IgD-negative memory B cell (primary cell): ENCODE results near the gene COLEC12. TPM values are rescaled to one million over a fixed set of nuclear protein-coding genes. Genes with fewer than 3 reads are reported as not detected.

Experiments used
- H3K27ac Mint-ChIP-seq, 3 donors: one replicate each; pipeline ENCODE4 v1.8.0; 2020 to 2022; ENCODE audit warnings: mild to moderate bottlenecking in 3 of 3, mixed read lengths in 3 of 3, moderate library complexity in 1 of 3
- H3K27me3 Mint-ChIP-seq: one replicate; pipeline ENCODE4 v1.8.0; 2021; ENCODE audit warnings: mixed read lengths
- H3K36me3 Mint-ChIP-seq: one replicate; pipeline ENCODE4 v1.8.0; 2020; ENCODE audit warnings: mild to moderate bottlenecking, mixed read lengths
- H3K4me1 Mint-ChIP-seq, 3 donors: one replicate each; pipeline ENCODE4 v1.8.0; 2020 to 2022; ENCODE audit warnings: mixed read lengths in 3 of 3, mild to moderate bottlenecking in 1 of 3
- H3K4me3 Mint-ChIP-seq, 4 donors: one replicate each; pipeline ENCODE4 v1.8.0; 2020 to 2022; ENCODE audit warnings: mild to moderate bottlenecking in 4 of 4, mixed read lengths in 4 of 4, moderate library complexity in 3 of 4
- H3K9me3 Mint-ChIP-seq, 3 donors: one replicate each; pipeline ENCODE4 v1.8.0; 2020 to 2021; ENCODE audit warnings: mixed read lengths in 3 of 3, mild to moderate bottlenecking in 1 of 3
- polyA plus RNA-seq: library from polyadenylated mRNA; unstranded; fragments of 300-500 nt; fragmentation: Illumina TruSeq; gene quantifications from one replicate; pipeline ENCODE4 v1.2.3, GENCODE V29; 2021

Gene COLEC12
- polyA plus RNA-seq, 1 donor from 2014 or later, result not detected

- Mint-ChIP-seq H3K27ac (no peak overlapping the region), H3K9me3 (peaks cover 0 to 2% (median 0%) of the 10 kb centered on the region in 3 donors), H3K4me1 (no peaks in the 10 kb centered on the region), H3K27me3 (peaks cover 3% of the 10 kb centered on the region), H3K4me3 (no peak overlapping the region), H3K36me3 (no peaks in the 10 kb centered on the region)
These were observed 110.7 kb downstream of the COLEC12 start for GRCh38 chr18:389658-390357.

- H3K4me3 Mint-ChIP-seq, result no peak overlapping the region
- H3K27me3 Mint-ChIP-seq, result peaks cover 5% of the 10 kb centered on the region
- peaks cover 3% of the 10 kb centered on the region for H3K36me3 Mint-ChIP-seq
- peaks cover 0 to 6% (median 2%) of the 10 kb centered on the region in 3 donors for H3K9me3 Mint-ChIP-seq
- H3K27ac Mint-ChIP-seq, result no peak overlapping the region
- no peaks in the 10 kb centered on the region for H3K4me1 Mint-ChIP-seq
These were observed 112.3 kb downstream of the COLEC12 start for GRCh38 chr18:388200-388599.

GRCh38 chr18:386994-387393, 113.5 kb downstream of the COLEC12 start:
- no peak overlapping the region for H3K27ac Mint-ChIP-seq
- H3K4me3 Mint-ChIP-seq, result no peak overlapping the region
- peaks cover 0 to 7% (median 2%) of the 10 kb centered on the region in 3 donors for H3K9me3 Mint-ChIP-seq
- H3K4me1 Mint-ChIP-seq, result no peaks in the 10 kb centered on the region
- peaks cover 5% of the 10 kb centered on the region for H3K27me3 Mint-ChIP-seq
- peaks cover 3% of the 10 kb centered on the region for H3K36me3 Mint-ChIP-seq

- H3K27me3 Mint-ChIP-seq, result peaks cover 7% of the 10 kb centered on the region
- peaks cover 3% of the 10 kb centered on the region for H3K36me3 Mint-ChIP-seq
- H3K27ac Mint-ChIP-seq, result no peak overlapping the region
- H3K4me3 Mint-ChIP-seq, result no peak overlapping the region
- no peaks in the 10 kb centered on the region for H3K4me1 Mint-ChIP-seq
- peaks cover 0 to 7% (median 2%) of the 10 kb centered on the region in 3 donors for H3K9me3 Mint-ChIP-seq
These were observed 115.6 kb downstream of the COLEC12 start for GRCh38 chr18:384897-385296.

- H3K4me1 Mint-ChIP-seq, result no peaks in the 10 kb centered on the region
- H3K36me3 Mint-ChIP-seq, result peaks cover 3% of the 10 kb centered on the region
- no peak overlapping the region for H3K4me3 Mint-ChIP-seq
- H3K27me3 Mint-ChIP-seq, result peaks cover 4% of the 10 kb centered on the region
- H3K27ac Mint-ChIP-seq, result no peak overlapping the region
- peaks cover 0 to 7% (median 2%) of the 10 kb centered on the region in 3 donors for H3K9me3 Mint-ChIP-seq
These were observed 117.4 kb downstream of the COLEC12 start for GRCh38 chr18:383135-383534.

- no peak overlapping the region for H3K27ac Mint-ChIP-seq
- H3K4me1 Mint-ChIP-seq, result no peaks in the 10 kb centered on the region
- peaks cover 0 to 7% (median 2%) of the 10 kb centered on the region in 3 donors for H3K9me3 Mint-ChIP-seq
- H3K27me3 Mint-ChIP-seq, result peaks cover 4% of the 10 kb centered on the region
- H3K36me3 Mint-ChIP-seq, result peaks cover 3% of the 10 kb centered on the region
- no peak overlapping the region for H3K4me3 Mint-ChIP-seq
These were observed 118.0 kb downstream of the COLEC12 start for GRCh38 chr18:382423-382984.

- no peak overlapping the region for H3K27ac Mint-ChIP-seq
- no peaks in the 10 kb centered on the region for H3K4me1 Mint-ChIP-seq
- H3K4me3 Mint-ChIP-seq, result no peak overlapping the region
- peaks cover 9% of the 10 kb centered on the region for H3K27me3 Mint-ChIP-seq
- H3K36me3 Mint-ChIP-seq, result peaks cover 3% of the 10 kb centered on the region
- H3K9me3 Mint-ChIP-seq, result peaks cover 0 to 7% (median 2%) of the 10 kb centered on the region in 3 donors
These were observed 120.7 kb downstream of the COLEC12 start for GRCh38 chr18:379681-380330.

GRCh38 chr18:378079-378478, 122.4 kb downstream of the COLEC12 start:
- Mint-ChIP-seq H3K4me3 (no peak overlapping the region), H3K27me3 (peaks cover 9% of the 10 kb centered on the region), H3K27ac (no peak overlapping the region), H3K36me3 (no peaks in the 10 kb centered on the region), H3K9me3 (peaks cover 0 to 2% (median 0%) of the 10 kb centered on the region in 3 donors), H3K4me1 (no peaks in the 10 kb centered on the region)

- no peaks in the 10 kb centered on the region for H3K4me1 Mint-ChIP-seq
- H3K4me3 Mint-ChIP-seq, result no peak overlapping the region
- peaks cover 0 to 2% (median 0%) of the 10 kb centered on the region in 3 donors for H3K9me3 Mint-ChIP-seq
- no peak overlapping the region for H3K27ac Mint-ChIP-seq
- no peaks in the 10 kb centered on the region for H3K36me3 Mint-ChIP-seq
- peaks cover 11% of the 10 kb centered on the region for H3K27me3 Mint-ChIP-seq
These were observed 123.4 kb downstream of the COLEC12 start for GRCh38 chr18:377088-377487.

- Mint-ChIP-seq H3K36me3 (no peaks in the 10 kb centered on the region), H3K4me3 (no peak overlapping the region), H3K27ac (no peak overlapping the region), H3K4me1 (no peaks in the 10 kb centered on the region), H3K9me3 (peaks cover 0 to 2% (median 0%) of the 10 kb centered on the region in 3 donors), H3K27me3 (peaks cover 16% of the 10 kb centered on the region)
These were observed 124.2 kb downstream of the COLEC12 start for GRCh38 chr18:376311-376710.

GRCh38 chr18:374721-375168, 125.8 kb downstream of the COLEC12 start:
- peaks cover 0 to 2% (median 0%) of the 10 kb centered on the region in 3 donors for H3K9me3 Mint-ChIP-seq
- H3K27me3 Mint-ChIP-seq, result peaks cover 15% of the 10 kb centered on the region
- H3K36me3 Mint-ChIP-seq, result no peaks in the 10 kb centered on the region
- no peak overlapping the region for H3K4me3 Mint-ChIP-seq
- H3K27ac Mint-ChIP-seq, result peak overlapping the region in 1 of 3 donors; percentile 17
- H3K4me1 Mint-ChIP-seq, result no peaks in the 10 kb centered on the region

- H3K4me3 Mint-ChIP-seq, result no peak overlapping the region
- H3K27me3 Mint-ChIP-seq, result peaks cover 17% of the 10 kb centered on the region
- H3K4me1 Mint-ChIP-seq, result no peaks in the 10 kb centered on the region
- H3K27ac Mint-ChIP-seq, result no peak overlapping the region
- H3K36me3 Mint-ChIP-seq, result no peaks in the 10 kb centered on the region
- peaks cover 0 to 2% (median 0%) of the 10 kb centered on the region in 3 donors for H3K9me3 Mint-ChIP-seq
These were observed 126.7 kb downstream of the COLEC12 start for GRCh38 chr18:373780-374179.

- H3K27me3 Mint-ChIP-seq, result peaks cover 17% of the 10 kb centered on the region
- H3K27ac Mint-ChIP-seq, result no peak overlapping the region
- no peaks in the 10 kb centered on the region for H3K4me1 Mint-ChIP-seq
- H3K4me3 Mint-ChIP-seq, result no peak overlapping the region
- H3K9me3 Mint-ChIP-seq, result peaks cover 0 to 2% (median 0%) of the 10 kb centered on the region in 3 donors
- H3K36me3 Mint-ChIP-seq, result no peaks in the 10 kb centered on the region
These were observed 128.9 kb downstream of the COLEC12 start for GRCh38 chr18:371609-371982.

GRCh38 chr18:370751-371608, 129.5 kb downstream of the COLEC12 start:
- Mint-ChIP-seq H3K36me3 (no peaks in the 10 kb centered on the region), H3K27ac (no peak overlapping the region)

More at GRCh38 chr18:370751-371608, 129.5 kb downstream of the COLEC12 start:
- H3K4me1 Mint-ChIP-seq, result no peaks in the 10 kb centered on the region
- H3K27me3 Mint-ChIP-seq, result peaks cover 17% of the 10 kb centered on the region
- no peak overlapping the region for H3K4me3 Mint-ChIP-seq
- peaks cover 0 to 2% (median 0%) of the 10 kb centered on the region in 3 donors for H3K9me3 Mint-ChIP-seq
